Activated CD8-positive, alpha-beta memory T cell treated with anti-CD3 and anti-CD28 coated beads, Interleukin-2, amount 10 ng/mL, durations not matched to agents 7 days and 5 days (primary cell): ENCODE measurements around the gene STRBP. TPM values are rescaled to one million over a fixed set of nuclear protein-coding genes. Genes with fewer than 3 reads are reported as not detected.
"Not testable (repeated sequence)": the region's sequence is repeated elsewhere in the genome, so short reads cannot be mapped to it uniquely, and the experiment has no call there.

ENCODE experiments used
- ATAC-seq: fragments of 150-1000 bp; cut with Tn5 transposase; one replicate; pipeline ENCODE4 v1.10.0; 2021; ENCODE audit warnings: moderate library complexity
- CTCF ChIA-PET: fragments of 350-600 bp; sonication (Branson Sonifier 250); formaldehyde crosslinking; loops from one replicate; lab custom pipeline; 2021; ENCODE audit warnings: antibody characterized with exemption; lab: Charles Lee
- DNase-seq: peaks from one replicate; pipeline ENCODE4 v3.0.0-alpha.2; 2020
- H3K27ac Mint-ChIP-seq: one replicate; pipeline ENCODE4 v1.8.0; 2021; ENCODE audit warnings: mild to moderate bottlenecking, mixed read lengths
- H3K27me3 Mint-ChIP-seq: one replicate; pipeline ENCODE4 v1.8.0; 2021; ENCODE audit warnings: mixed read lengths
- H3K36me3 Mint-ChIP-seq: one replicate; pipeline ENCODE4 v1.8.0; 2021; ENCODE audit warnings: mild to moderate bottlenecking, mixed read lengths
- H3K4me1 Mint-ChIP-seq: one replicate; pipeline ENCODE4 v1.8.0; 2021; ENCODE audit warnings: mixed read lengths
- H3K4me3 Mint-ChIP-seq: one replicate; pipeline ENCODE4 v1.8.0; 2021; ENCODE audit warnings: mild to moderate bottlenecking, moderate library complexity, mixed read lengths
- H3K9me3 Mint-ChIP-seq: one replicate; pipeline ENCODE4 v1.8.0; 2022; ENCODE audit warnings: low read depth, mixed read lengths
- total RNA-seq, 2 experiments: library from RNA; stranded (reverse); gene quantifications; one replicate each; pipeline ENCODE4 v1.2.3, GENCODE V29; 2021

Gene STRBP
- total RNA-seq, 2 experiments from 2014 or later: 19.3 to 27.4 TPM

DNA sequence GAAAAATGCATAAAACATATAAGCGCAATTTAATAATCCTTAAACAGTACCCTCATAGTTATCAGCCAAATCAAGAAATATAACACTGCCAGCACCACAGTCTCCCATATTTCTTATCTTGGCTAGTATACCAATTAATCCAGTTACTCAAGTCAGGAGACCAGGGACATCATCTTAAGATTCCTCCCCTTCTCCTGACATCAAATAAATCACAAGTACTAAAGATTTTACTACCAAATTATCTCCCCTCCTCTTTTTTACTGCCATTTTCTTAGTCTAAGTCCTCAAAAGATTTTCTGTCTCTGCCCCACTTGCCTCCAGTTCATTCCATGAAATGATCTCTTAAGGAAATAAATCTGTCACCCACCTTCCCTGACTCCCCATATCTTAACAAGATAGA, 37.0 kb downstream of the STRBP start:
- Mint-ChIP-seq H3K4me1 (peaks cover 7% of the 10 kb centered on the region), H3K4me3 (no peak overlapping the region), H3K36me3 (peaks cover 4% of the 10 kb centered on the region), H3K27ac (no peak overlapping the region), H3K27me3 (no peaks in the 10 kb centered on the region), H3K9me3 (no peaks in the 10 kb centered on the region)
- DNase-seq (no peak), ATAC-seq (no peak)
- CTCF ChIA-PET: no interaction called here

- DNase-seq (no peak), ATAC-seq (no peak)
- Mint-ChIP-seq H3K4me1 (peaks cover 14% of the 10 kb centered on the region), H3K36me3 (peaks cover 2% of the 10 kb centered on the region), H3K27me3 (no peaks in the 10 kb centered on the region), H3K9me3 (no peaks in the 10 kb centered on the region), H3K27ac (no peak overlapping the region), H3K4me3 (no peak overlapping the region)
- CTCF ChIA-PET: no interaction called here
Observed at GRCh38 chr9:123228967-123229366, 39.4 kb downstream of the STRBP start.

- Mint-ChIP-seq H3K9me3 (no peaks in the 10 kb centered on the region), H3K27me3 (no peaks in the 10 kb centered on the region), H3K27ac (no peak overlapping the region), H3K4me1 (peaks cover 14% of the 10 kb centered on the region), H3K36me3 (peaks cover 4% of the 10 kb centered on the region), H3K4me3 (no peak overlapping the region)
- DNase-seq (no peak), ATAC-seq (no peak)
- CTCF ChIA-PET: interaction anchor here (1.1 to 1.3 kb wide), 5 partner anchors 21 to 134 kb away, joined by 3 to 4 read pairs (median 3); no protein-coding TSS in a partner anchor
Observed at GRCh38 chr9:123225995-123226394, 42.4 kb downstream of the STRBP start.

- Mint-ChIP-seq H3K9me3 (no peaks in the 10 kb centered on the region), H3K36me3 (peaks cover 4% of the 10 kb centered on the region), H3K4me3 (no peak overlapping the region), H3K27ac (no peak overlapping the region), H3K4me1 (peaks cover 16% of the 10 kb centered on the region), H3K27me3 (no peaks in the 10 kb centered on the region)
- DNase-seq: peak; percentile 63
- CTCF ChIA-PET: interaction anchor here (1.1 to 1.3 kb wide), 5 partner anchors 22 to 133 kb away, joined by 3 to 4 read pairs (median 3); no protein-coding TSS in a partner anchor
- peak; percentile 77 for ATAC-seq
Observed at GRCh38 chr9:123225374-123225813, 43.0 kb downstream of the STRBP start.

GRCh38 chr9:123220127-123220526, 48.3 kb downstream of the STRBP start:
- H3K27me3 Mint-ChIP-seq: no peaks in the 10 kb centered on the region
- ATAC-seq (no peak), DNase-seq (no peak)
- no peak overlapping the region for H3K27ac Mint-ChIP-seq
- H3K9me3 Mint-ChIP-seq: no peaks in the 10 kb centered on the region
- H3K4me1 Mint-ChIP-seq: peaks cover 12% of the 10 kb centered on the region
- CTCF ChIA-PET: no interaction called here
- no peak overlapping the region for H3K4me3 Mint-ChIP-seq
- H3K36me3 Mint-ChIP-seq: peaks cover 2% of the 10 kb centered on the region

DNA sequence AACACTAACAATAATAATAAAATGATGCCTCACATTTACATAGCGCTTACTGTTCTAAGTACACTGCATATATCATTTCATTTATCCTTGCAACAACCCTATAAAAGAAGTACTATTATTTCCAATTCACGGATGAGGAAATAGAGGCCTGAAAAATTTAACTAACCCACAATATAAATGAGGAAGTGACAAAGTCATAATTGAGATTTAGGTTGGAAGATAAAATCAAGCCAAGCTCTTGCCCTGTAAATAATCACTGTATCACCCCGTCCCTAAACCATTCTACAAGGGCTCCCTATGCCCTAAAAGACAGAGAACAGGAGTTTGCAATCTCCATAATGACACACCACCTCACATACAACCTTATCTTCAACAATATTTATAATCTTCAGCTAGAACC, 49.6 kb downstream of the STRBP start:
- no peaks in the 10 kb centered on the region for H3K9me3 Mint-ChIP-seq
- H3K4me1 Mint-ChIP-seq: peaks cover 7% of the 10 kb centered on the region
- CTCF ChIA-PET: no interaction called here
- H3K27me3 Mint-ChIP-seq: no peaks in the 10 kb centered on the region
- ATAC-seq (no peak), DNase-seq (no peak)
- no peak overlapping the region for H3K4me3 Mint-ChIP-seq
- H3K36me3 Mint-ChIP-seq: peaks cover 2% of the 10 kb centered on the region
- no peak overlapping the region for H3K27ac Mint-ChIP-seq

DNA sequence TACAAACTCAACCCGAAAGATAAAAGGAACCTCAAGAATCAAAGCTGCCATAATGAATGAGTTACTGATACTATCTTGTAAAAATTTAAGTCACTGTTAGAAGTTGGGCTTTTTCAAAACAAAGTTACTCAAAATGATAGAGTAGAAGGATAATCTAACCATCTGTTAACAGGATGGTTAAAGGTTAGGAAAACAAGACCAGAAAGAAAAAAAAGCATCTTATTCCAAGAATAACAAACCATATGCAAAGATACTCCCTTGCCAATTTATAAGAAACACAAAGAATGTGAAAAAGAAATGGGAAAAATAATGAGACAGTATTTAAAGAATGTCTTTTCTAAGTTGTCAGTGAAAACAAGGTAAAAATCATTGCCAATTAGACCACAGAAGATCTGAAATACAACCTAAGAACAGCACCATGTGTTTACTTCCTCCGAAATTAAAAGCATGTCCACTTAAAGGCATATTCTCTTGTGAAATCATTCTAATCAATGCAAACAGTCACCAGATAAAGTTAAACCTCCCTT, 51.2 kb downstream of the STRBP start:
- H3K4me3 Mint-ChIP-seq: no peak overlapping the region
- ATAC-seq (no peak), DNase-seq (no peak)
- H3K4me1 Mint-ChIP-seq: peaks cover 7% of the 10 kb centered on the region
- no peaks in the 10 kb centered on the region for H3K9me3 Mint-ChIP-seq
- CTCF ChIA-PET: no interaction called here
- peaks cover 2% of the 10 kb centered on the region for H3K36me3 Mint-ChIP-seq
- no peak overlapping the region for H3K27ac Mint-ChIP-seq
- no peaks in the 10 kb centered on the region for H3K27me3 Mint-ChIP-seq

- H3K27me3 Mint-ChIP-seq: no peaks in the 10 kb centered on the region
- no peak overlapping the region for H3K27ac Mint-ChIP-seq
- DNase-seq (no peak), ATAC-seq (no peak)
- CTCF ChIA-PET: interaction anchor here (0.5 kb wide), 1 partner anchor 19 kb away, joined by 4 read pairs; no protein-coding TSS in a partner anchor
- no peaks in the 10 kb centered on the region for H3K36me3 Mint-ChIP-seq
- H3K4me1 Mint-ChIP-seq: peaks cover 7% of the 10 kb centered on the region
- H3K9me3 Mint-ChIP-seq: no peaks in the 10 kb centered on the region
- no peak overlapping the region for H3K4me3 Mint-ChIP-seq
Observed at GRCh38 chr9:123216251-123216797, 52.1 kb downstream of the STRBP start.

DNA sequence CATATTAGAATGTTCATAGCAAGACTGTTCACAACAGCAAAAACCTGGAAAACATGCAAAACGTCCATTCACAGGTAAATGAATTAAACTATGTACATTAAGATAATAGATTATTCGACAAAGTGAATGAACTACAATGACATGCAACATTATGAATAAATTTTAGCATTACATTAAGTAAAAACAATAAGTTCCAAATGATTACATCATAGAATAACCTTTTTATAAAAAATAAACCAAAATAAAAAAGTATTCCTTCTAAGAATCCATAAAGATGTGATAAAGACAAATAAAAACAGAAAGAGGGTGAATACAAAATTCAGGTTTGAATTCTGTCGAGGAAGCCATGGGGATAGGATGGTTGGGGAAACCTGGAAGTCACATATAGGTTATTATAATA, 57.3 kb downstream of the STRBP start:
- DNase-seq (no peak), ATAC-seq (no peak)
- Mint-ChIP-seq H3K4me3 (no peak overlapping the region), H3K9me3 (no peaks in the 10 kb centered on the region), H3K36me3 (no peaks in the 10 kb centered on the region), H3K27ac (no peak overlapping the region), H3K4me1 (no peaks in the 10 kb centered on the region), H3K27me3 (no peaks in the 10 kb centered on the region)
- CTCF ChIA-PET: no interaction called here

GRCh38 chr9:123208626-123209174, 59.7 kb downstream of the STRBP start:
- no peak for ATAC-seq
- H3K27ac Mint-ChIP-seq: no peak overlapping the region
- H3K36me3 Mint-ChIP-seq: no peaks in the 10 kb centered on the region
- H3K9me3 Mint-ChIP-seq: no peaks in the 10 kb centered on the region
- no peaks in the 10 kb centered on the region for H3K4me1 Mint-ChIP-seq
- CTCF ChIA-PET: no interaction called here
- DNase-seq: no peak
- H3K4me3 Mint-ChIP-seq: no peak overlapping the region
- no peaks in the 10 kb centered on the region for H3K27me3 Mint-ChIP-seq

DNA sequence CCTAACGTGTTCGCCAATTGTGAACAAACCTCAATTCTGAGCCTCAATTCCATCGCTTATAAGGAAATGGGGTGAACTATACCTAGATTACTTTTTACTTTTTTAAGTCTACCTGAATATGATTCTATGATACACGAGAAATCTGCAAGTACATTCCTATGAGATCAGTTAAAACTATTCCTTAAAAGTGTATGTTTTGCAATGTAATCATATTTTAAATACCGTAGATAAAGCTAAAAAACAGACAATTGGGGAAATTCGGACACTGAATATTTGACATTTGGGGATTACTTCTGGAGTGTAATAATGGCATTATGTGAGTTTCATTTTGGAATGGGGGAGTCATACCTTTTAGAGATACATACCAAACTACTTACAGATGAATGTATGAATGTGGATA, 62.3 kb downstream of the STRBP start:
- CTCF ChIA-PET: no interaction called here
- H3K27ac Mint-ChIP-seq: no peak overlapping the region
- no peaks in the 10 kb centered on the region for H3K27me3 Mint-ChIP-seq
- no peaks in the 10 kb centered on the region for H3K4me1 Mint-ChIP-seq
- H3K9me3 Mint-ChIP-seq: no peaks in the 10 kb centered on the region
- peaks cover 9% of the 10 kb centered on the region for H3K36me3 Mint-ChIP-seq
- H3K4me3 Mint-ChIP-seq: no peak overlapping the region
- DNase-seq: no peak
- ATAC-seq: no peak

DNA sequence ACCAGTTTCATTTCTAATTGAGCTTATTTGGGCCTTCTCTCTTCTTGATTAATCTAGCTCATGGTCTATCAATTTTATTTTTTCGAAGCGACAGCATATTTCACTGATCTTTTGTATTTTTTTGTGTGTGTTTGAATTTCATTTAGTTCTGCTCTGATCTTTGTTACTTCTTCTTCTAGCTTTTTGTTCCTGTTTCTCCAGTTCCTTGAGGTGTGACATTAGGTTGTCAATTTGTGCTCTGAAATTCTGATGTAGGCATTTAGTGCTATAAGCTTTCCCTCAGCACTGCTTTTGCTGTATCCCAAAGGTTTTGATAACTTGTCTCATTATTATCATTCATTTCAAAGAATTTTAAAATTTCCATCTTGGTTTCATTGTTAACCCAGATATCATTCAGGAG, 67.3 kb downstream of the STRBP start:
- Mint-ChIP-seq H3K9me3 (no peaks in the 10 kb centered on the region), H3K36me3 (peaks cover 12% of the 10 kb centered on the region)
- CTCF ChIA-PET: no interaction called here

GRCh38 chr9:123200469-123200868, 67.9 kb downstream of the STRBP start:
- H3K4me3 Mint-ChIP-seq, H3K9me3 Mint-ChIP-seq, H3K27me3 Mint-ChIP-seq, ATAC-seq, H3K4me1 Mint-ChIP-seq, H3K27ac Mint-ChIP-seq, DNase-seq: not testable (repeated sequence)
- H3K36me3 Mint-ChIP-seq: peaks cover 12% of the 10 kb centered on the region
- CTCF ChIA-PET: interaction anchor here (0.7 kb wide), 1 partner anchor 47 kb away, joined by 3 read pairs; no protein-coding TSS in a partner anchor

More for the DNA sequence above, 67.3 kb downstream of the STRBP start:
- Mint-ChIP-seq H3K27ac (no peak overlapping the region), H3K4me1 (no peaks in the 10 kb centered on the region), H3K4me3 (no peak overlapping the region), H3K27me3 (no peaks in the 10 kb centered on the region)
- DNase-seq: no peak
- no peak for ATAC-seq

- Mint-ChIP-seq H3K36me3 (peaks cover 4% of the 10 kb centered on the region), H3K9me3 (no peaks in the 10 kb centered on the region), H3K27ac (no peak overlapping the region), H3K4me1 (no peaks in the 10 kb centered on the region), H3K4me3 (no peak overlapping the region), H3K27me3 (no peaks in the 10 kb centered on the region)
- no peak for DNase-seq
- CTCF ChIA-PET: no interaction called here
- ATAC-seq: no peak
Observed at GRCh38 chr9:123196124-123196523, 72.3 kb downstream of the STRBP start.
